Upper lobe of left lung (tissue), 6 donors: ENCODE results near the gene AS3MT. TPM values are rescaled to one million over a fixed set of nuclear protein-coding genes. Genes with fewer than 3 reads are reported as not detected.

ENCODE experiments used
- ATAC-seq, 2 donors: fragments of 200-7000 bp; cut with Tn5 transposase; one replicate each; pipeline ENCODE4 v1.9.1; 2022; ENCODE audit warnings: mild to moderate bottlenecking in 2 of 2, moderate library complexity in 2 of 2; ENCODE audit not compliant: low FRiP score in 2 of 2
- DNase-seq, 2 donors: peaks; one replicate each; pipeline ENCODE4 v3.0.0-alpha.2; 2019 to 2020
- H3K27ac ChIP-seq, 4 donors: fragments of 200-600 bp; sonication (generic); one replicate each; pipeline ENCODE4 v1.5.1; 2016 to 2019
- H3K27me3 ChIP-seq, 4 donors: fragments of 200-600 bp; sonication (generic); one replicate each; pipeline ENCODE4 v1.5.1; 2017 to 2019
- H3K36me3 ChIP-seq, 4 donors: fragments of 200-600 bp; sonication (generic); one replicate each; pipeline ENCODE4 v1.5.1; 2016 to 2019
- H3K4me1 ChIP-seq, 4 donors: fragments of 200-600 bp; sonication (generic); one replicate each; pipeline ENCODE4 v1.5.1; 2018 to 2019
- H3K4me3 ChIP-seq, 4 donors: fragments of 200-600 bp; sonication (generic); one replicate each; pipeline ENCODE4 v1.5.1; 2017 to 2019; ENCODE audit warnings: mild to moderate bottlenecking in 2 of 4, moderate library complexity in 1 of 4
- H3K9me3 ChIP-seq, 4 donors: fragments of 200-600 bp; sonication (generic); one replicate each; pipeline ENCODE4 v1.5.1; 2018 to 2019
- CTCF ChIP-seq, 6 experiments: fragments of 450-650 bp in 4 of 6; fragments of 200-600 bp in 2 of 6; sonication (generic) in 2 of 6; IDR thresholded peaks; one replicate each; pipeline ENCODE4 v1.5.1; 2016 to 2019; ENCODE audit warnings: antibody characterized with exemption in 6 of 6
- EP300 ChIP-seq, 4 donors: sonication (generic); formaldehyde crosslinking; IDR thresholded peaks; one replicate each; pipeline ENCODE4 v1.5.1; 2017; ENCODE audit warnings: antibody characterized with exemption in 4 of 4, control low read depth in 2 of 4
- POLR2A ChIP-seq, 4 donors: fragments of 450-650 bp; IDR thresholded peaks; one replicate each; pipeline ENCODE4 v1.5.1; 2016 to 2017; ENCODE audit warnings: antibody characterized with exemption in 4 of 4, mild to moderate bottlenecking in 2 of 4
- POLR2AphosphoS5 ChIP-seq, 2 donors: sonication (generic); formaldehyde crosslinking; IDR thresholded peaks; one replicate each; pipeline ENCODE4 v1.5.1; 2017; ENCODE audit warnings: antibody characterized with exemption in 2 of 2
- WGBS, 2 donors: methylation state at CpG; one replicate each; pipeline ENCODE4 v1.1.5; 2017 to 2018; 5-methylcytosine and 5-hydroxymethylcytosine counted together
- total RNA-seq, 6 donors: library from RNA; depleted of rRNA in 4 of 6; stranded (reverse); fragments of >200 nt in 4 of 6; gene quantifications; one replicate each; pipeline versions ENCODE4 v1.1.0 to v1.2.1, GENCODE V29; 2016 to 2021
- donor health status: DM: no; HTN: no; CAD: no; lungs with moderate emphysema.
- donor health status: DM: no; HTN: yes; CAD: no; lungs with severe emphysema.

The AS3MT gene
- total RNA-seq, 6 donors from 2014 or later, result 1.7 to 4.9 (median 2.3) TPM

DNA sequence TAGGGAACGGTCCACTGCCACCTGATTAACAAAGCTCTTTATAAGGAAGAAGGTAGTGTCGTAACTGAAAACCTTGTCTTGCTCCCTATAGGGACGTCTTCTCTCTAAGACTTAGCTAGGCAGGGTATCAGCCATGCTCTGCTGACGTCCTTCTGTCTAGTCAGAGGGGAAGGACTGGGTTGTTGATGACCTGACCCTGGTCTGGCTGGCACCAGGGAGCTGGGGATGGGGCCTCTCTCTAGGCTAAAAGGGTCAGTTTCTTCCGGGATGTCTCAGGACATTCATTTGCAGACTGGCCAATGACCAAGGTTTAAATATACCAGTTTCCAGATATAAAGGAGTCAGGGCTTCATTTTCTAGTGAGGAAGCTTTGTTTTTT, 41.7 kb upstream of the AS3MT start:
- H3K27ac ChIP-seq, result no peak overlapping the region
- H3K36me3 ChIP-seq, result no peaks in the 10 kb centered on the region
- DNase-seq (no peak), ATAC-seq (no peak)
- H3K27me3 ChIP-seq, result no peaks in the 10 kb centered on the region
- no peaks in the 10 kb centered on the region for H3K9me3 ChIP-seq
- WGBS, 2 donors, result 87% methylated on average over 5 of the region's 5 CpGs
- no peak for TF ChIP-seq EP300 (IDR thresholded peaks at IDR 0.05)
- no peak for TF ChIP-seq POLR2AphosphoS5 (IDR thresholded peaks at IDR 0.05)
- TF ChIP-seq POLR2A (IDR thresholded peaks at IDR 0.05), result no peak
- TF ChIP-seq CTCF (IDR thresholded peaks at IDR 0.05), result no peak
- H3K4me3 ChIP-seq, result no peak overlapping the region
- no peaks in the 10 kb centered on the region for H3K4me1 ChIP-seq

GRCh38 chr10:102831322-102832071, 37.8 kb upstream of the AS3MT start:
- 80 to 87% methylated on average over 13 to 16 of the region's 16 CpGs for WGBS, 2 donors
- no peak for ATAC-seq
- Histone ChIP-seq H3K9me3 (no peaks in the 10 kb centered on the region), H3K27ac (no peak overlapping the region), H3K27me3 (no peaks in the 10 kb centered on the region), H3K4me3 (no peak overlapping the region), H3K4me1 (peaks cover 0 to 11% (median 1%) of the 10 kb centered on the region in 4 donors), H3K36me3 (no peaks in the 10 kb centered on the region)
- no peak for TF ChIP-seq POLR2AphosphoS5 (IDR thresholded peaks at IDR 0.05)
- TF ChIP-seq EP300 (IDR thresholded peaks at IDR 0.05), result no peak
- no peak for TF ChIP-seq POLR2A (IDR thresholded peaks at IDR 0.05)
- no peak for TF ChIP-seq CTCF (IDR thresholded peaks at IDR 0.05)
- no peak for DNase-seq

DNA sequence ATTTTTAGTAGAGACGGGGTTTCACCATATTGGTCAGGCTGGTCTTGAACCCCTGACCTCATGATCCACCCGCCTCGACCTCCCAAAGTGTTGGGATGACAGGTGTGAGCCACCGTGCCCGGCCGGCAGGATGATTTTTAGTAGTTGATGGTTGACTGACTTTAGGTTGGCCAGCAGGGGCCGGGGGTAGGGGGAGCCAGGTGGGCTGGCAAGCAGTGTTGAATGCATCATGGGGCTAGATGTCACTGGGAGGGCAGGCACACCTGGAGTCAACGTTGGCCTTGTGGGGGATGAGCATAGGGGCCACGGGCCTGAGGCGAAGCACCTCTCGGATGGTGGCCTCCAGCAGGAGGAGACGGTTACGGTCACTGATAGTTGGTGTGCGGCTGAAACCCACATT, 37.0 kb upstream of the AS3MT start:
- TF ChIP-seq CTCF (IDR thresholded peaks at IDR 0.05) (no peak), EP300 (IDR thresholded peaks at IDR 0.05) (no peak), POLR2A (IDR thresholded peaks at IDR 0.05) (no peak), POLR2AphosphoS5 (IDR thresholded peaks at IDR 0.05) (no peak)
- no peaks in the 10 kb centered on the region for H3K27me3 ChIP-seq
- H3K9me3 ChIP-seq, result no peaks in the 10 kb centered on the region
- H3K4me3 ChIP-seq, result no peak overlapping the region
- H3K27ac ChIP-seq, result no peak overlapping the region
- no peaks in the 10 kb centered on the region for H3K36me3 ChIP-seq
- WGBS, 2 donors, result 82 to 90% methylated on average over 13 to 14 of the region's 14 CpGs
- no peak for ATAC-seq
- peak in 1 of 2 donors; percentile 58 for DNase-seq
- H3K4me1 ChIP-seq, result peaks cover 0 to 11% (median 1%) of the 10 kb centered on the region in 4 donors

DNA sequence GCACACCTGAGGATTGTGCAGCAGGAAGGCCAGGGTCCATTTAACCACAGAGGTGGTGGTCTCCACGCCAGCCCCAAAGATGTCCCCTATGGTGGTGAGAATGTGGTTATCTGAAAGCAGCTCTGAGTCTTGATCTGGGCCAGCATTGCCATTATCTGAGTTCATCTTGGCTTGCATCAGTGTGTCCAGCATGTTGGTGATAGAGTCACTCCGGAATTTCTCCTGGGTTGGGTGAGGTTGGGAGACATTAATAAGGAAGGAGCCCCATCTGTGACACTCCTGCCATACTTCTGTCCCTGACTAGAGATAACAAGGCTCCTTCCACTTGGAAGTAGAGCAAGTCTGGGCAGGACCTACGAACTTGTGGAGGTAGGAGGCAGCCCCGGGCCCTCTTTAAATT, 36.3 kb upstream of the AS3MT start:
- TF ChIP-seq CTCF (IDR thresholded peaks at IDR 0.05) (no peak), POLR2AphosphoS5 (IDR thresholded peaks at IDR 0.05) (no peak), POLR2A (IDR thresholded peaks at IDR 0.05) (no peak), EP300 (IDR thresholded peaks at IDR 0.05) (no peak)
- ATAC-seq (no peak), DNase-seq (no peak)
- Histone ChIP-seq H3K9me3 (peaks cover 0 to under 1% (median 0%) of the 10 kb centered on the region in 4 donors), H3K36me3 (no peaks in the 10 kb centered on the region), H3K4me1 (peaks cover 0 to 11% (median 5%) of the 10 kb centered on the region in 4 donors), H3K4me3 (no peak overlapping the region), H3K27me3 (no peaks in the 10 kb centered on the region), H3K27ac (no peak overlapping the region)
- WGBS, 2 donors, result 86 to 95% methylated on average over 3 to 4 of the region's 4 CpGs

DNA sequence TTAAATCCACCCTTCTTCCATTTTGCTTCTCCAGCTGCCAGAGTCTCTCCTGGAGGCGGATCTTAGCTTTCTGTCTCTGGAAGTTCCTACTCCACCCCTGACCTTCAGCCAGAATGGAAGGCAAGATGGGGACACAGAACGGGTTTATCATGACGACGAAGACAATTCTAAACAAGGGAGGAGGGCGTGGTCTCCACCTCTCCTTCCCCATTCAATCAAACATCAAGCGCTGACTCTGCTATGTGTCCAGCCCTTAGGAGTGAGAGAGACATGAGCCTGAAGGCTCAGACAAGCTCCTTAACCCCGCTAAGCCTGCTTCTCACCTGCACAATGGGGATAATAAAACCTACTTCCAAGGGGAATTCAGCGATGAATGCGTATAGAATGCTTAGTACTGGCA, 35.1 kb upstream of the AS3MT start:
- Histone ChIP-seq H3K27ac (no peak overlapping the region), H3K27me3 (no peaks in the 10 kb centered on the region), H3K9me3 (peaks cover 0 to 7% (median 5%) of the 10 kb centered on the region in 4 donors), H3K4me1 (peaks cover 0 to 11% (median 5%) of the 10 kb centered on the region in 4 donors), H3K36me3 (no peaks in the 10 kb centered on the region), H3K4me3 (no peak overlapping the region)
- no peak for DNase-seq
- peak in 1 of 2 donors; percentile 63 for ATAC-seq
- 52 to 60% methylated on average over 9 of the region's 9 CpGs for WGBS, 2 donors
- no peak for TF ChIP-seq EP300 (IDR thresholded peaks at IDR 0.05)
- no peak for TF ChIP-seq POLR2AphosphoS5 (IDR thresholded peaks at IDR 0.05)
- TF ChIP-seq POLR2A (IDR thresholded peaks at IDR 0.05), result no peak
- TF ChIP-seq CTCF (IDR thresholded peaks at IDR 0.05), result no peak
